ENCODE measurements around the gene UBA5. TPM values are rescaled to one million over a fixed set of nuclear protein-coding genes. Genes with fewer than 3 reads are reported as not detected.

UBA5 gene
- total and polyA plus RNA-seq, 9 of the 15 experiments (the other 6 are each of a cell fraction or from before 2014, with no cell fraction given): 8.1 to 71.1 (median 29.4) TPM

- no peak; the same call in 1 of the 2 replicates for TF ChIP-seq ARID4B (CRISPR knock-in tag; IDR thresholded peaks at IDR 0.05)
- TF ChIP-seq ZNF436 (CRISPR knock-in tag; IDR thresholded peaks at IDR 0.05): no peak
- TF ChIP-seq PPARD (CRISPR knock-in tag; IDR thresholded peaks at IDR 0.05): no peak
- TF ChIP-seq THAP7 (CRISPR knock-in tag; IDR thresholded peaks at IDR 0.05): no peak
- peak; percentile 36 to 47; a peak in 1 of 4 replicates for TF ChIP-seq MNT (conservative IDR thresholded peaks at IDR 0.05)
- no peak for TF ChIP-seq PRPF4 (IDR thresholded peaks at IDR 0.05; ENCODE audit: insufficient read depth, low read depth, low read length, poor library complexity, severe bottlenecking)
- no peak for TF ChIP-seq ESRRB (CRISPR knock-in tag; IDR thresholded peaks at IDR 0.05; ENCODE audit: borderline replicate concordance)
- TF ChIP-seq ZNF609 (CRISPR knock-in tag; IDR thresholded peaks at IDR 0.05; ENCODE audit: borderline replicate concordance): no peak
- TF ChIP-seq IRF1 (CRISPR knock-in tag; IDR thresholded peaks at IDR 0.05; ENCODE audit: borderline replicate concordance): no peak
- TF ChIP-seq ZFP91 (CRISPR knock-in tag; IDR thresholded peaks at IDR 0.05): no peak
These were observed at the start of gene UBA5 (continued) for GRCh38 chr3:132660052-132660810.

All from K562 (cell line).